Measurements from ENCODE around the gene UBALD2. TPM values are rescaled to one million over a fixed set of nuclear protein-coding genes. Genes with fewer than 3 reads are reported as not detected.

The UBALD2 gene
- total RNA-seq, 4 donors from 2014 or later, result 7.0 to 25.9 (median 13.7) TPM

- TF ChIP-seq CTCF (IDR thresholded peaks at IDR 0.05), result no peak
- peak; percentile 12 for ATAC-seq (ENCODE audit: low FRiP score)
- DNase-seq (ENCODE audit: low spot score), result no peak
Observed at GRCh38 chr17:76272541-76273444, 7.6 kb downstream of the UBALD2 start.

GRCh38 chr17:76273445-76274111, 8.4 kb downstream of the UBALD2 start:
- no peak for ATAC-seq (ENCODE audit: low FRiP score)
- no peak for TF ChIP-seq CTCF (IDR thresholded peaks at IDR 0.05)
- DNase-seq (ENCODE audit: low spot score), result no peak

GRCh38 chr17:76274112-76274956, 9.2 kb downstream of the UBALD2 start:
- ATAC-seq (ENCODE audit: low FRiP score) (no peak), DNase-seq (ENCODE audit: low spot score) (no peak)
- TF ChIP-seq CTCF (IDR thresholded peaks at IDR 0.05), result no peak

DNA sequence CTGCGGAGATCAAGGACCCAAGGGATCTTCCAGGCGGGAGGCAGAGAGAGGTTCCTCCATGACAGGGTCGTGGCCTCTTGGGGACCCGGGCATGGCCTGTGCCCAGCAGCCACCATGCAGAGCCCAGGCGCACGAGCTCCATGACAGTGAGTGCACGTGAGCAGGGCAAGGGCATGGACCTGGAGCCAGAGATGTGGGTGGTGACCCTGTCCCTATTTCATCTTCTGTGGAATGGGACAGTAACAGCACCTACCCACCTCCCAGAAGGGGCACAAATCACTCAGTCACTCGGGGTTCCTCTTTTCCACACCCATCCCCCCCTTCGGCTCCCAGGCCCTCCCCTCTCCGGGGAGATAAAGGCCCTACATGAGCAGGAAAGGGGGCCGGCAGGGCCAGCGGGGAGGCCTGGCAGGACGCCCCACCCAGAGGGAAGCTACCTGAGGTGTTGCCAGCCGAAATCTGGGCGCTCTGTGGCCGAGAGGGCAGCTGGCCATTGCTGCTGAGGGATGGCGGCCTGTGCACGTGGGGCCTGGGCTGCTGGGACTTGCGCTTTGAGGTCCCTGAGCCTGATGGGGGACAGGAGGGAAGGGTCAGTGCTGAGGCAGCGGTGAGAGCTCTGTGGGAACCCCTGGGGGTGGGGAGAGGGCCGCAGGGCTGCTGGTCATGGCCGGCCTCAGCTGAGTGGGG, 10.4 kb downstream of the UBALD2 start:
- no peak for DNase-seq (ENCODE audit: low spot score)
- TF ChIP-seq CTCF (IDR thresholded peaks at IDR 0.05), result no peak
- ATAC-seq (ENCODE audit: low FRiP score), result no peak

- ATAC-seq (ENCODE audit: low FRiP score) (no peak), DNase-seq (ENCODE audit: low spot score) (no peak)
- TF ChIP-seq CTCF (IDR thresholded peaks at IDR 0.05), result no peak
Observed at GRCh38 chr17:76276069-76276431, 10.9 kb downstream of the UBALD2 start.

- TF ChIP-seq CTCF (IDR thresholded peaks at IDR 0.05), result no peak
- DNase-seq (ENCODE audit: low spot score) (no peak), ATAC-seq (ENCODE audit: low FRiP score) (no peak)
Observed at GRCh38 chr17:76276461-76277299, 11.5 kb downstream of the UBALD2 start.
